HepG2 (cell line): ENCODE measurements around the gene RAB30. TPM values are rescaled to one million over a fixed set of nuclear protein-coding genes. Genes with fewer than 3 reads are reported as not detected.

ENCODE experiments used
- ARID5B ChIP-seq: IDR thresholded peaks from 2 replicates; pipeline ENCODE4 v1.4.0; 2020; ENCODE audit warnings: mild to moderate bottlenecking, missing genetic modification reagents
- DNMT1 ChIP-seq: sonication (generic); formaldehyde crosslinking; IDR thresholded peaks from 2 replicates; pipeline ENCODE4 v1.5.1; 2020; ENCODE audit warnings: mild to moderate bottlenecking, missing genetic modification reagents
- DPF2 ChIP-seq: sonication (generic); formaldehyde crosslinking; IDR thresholded peaks from 2 replicates; pipeline ENCODE4 v1.4.0; 2020; ENCODE audit warnings: mild to moderate bottlenecking, low read depth, missing genetic modification reagents, borderline replicate concordance
- GRHL1 ChIP-seq: sonication (generic); formaldehyde crosslinking; conservative IDR thresholded peaks from 2 replicates; pipeline ENCODE4 v1.8.0; 2022; ENCODE audit warnings: missing genetic modification reagents
- IKZF1 ChIP-seq: fragments of 450-650 bp; IDR thresholded peaks from 2 replicates; pipeline ENCODE4 v1.7.1; 2016
- MED8 ChIP-seq: sonication (generic); formaldehyde crosslinking; IDR thresholded peaks from 2 replicates; pipeline ENCODE4 v1.8.1; 2023; ENCODE audit warnings: mild to moderate bottlenecking, missing genetic modification reagents; ENCODE audit not compliant: insufficient replicate concordance
- MIER3 ChIP-seq: IDR thresholded peaks from 2 replicates; pipeline ENCODE4 v1.6.1; 2016; ENCODE audit warnings: missing compliant biosample characterization, borderline replicate concordance
- MTF1 ChIP-seq: sonication (generic); formaldehyde crosslinking; IDR thresholded peaks from 2 replicates; pipeline ENCODE4 v1.5.0; 2020; ENCODE audit warnings: missing genetic modification reagents
- MXI1 ChIP-seq: IDR thresholded peaks from 3 replicates; pipeline ENCODE4 v1.6.1; 2012; ENCODE audit warnings: low read depth, low read length, inconsistent platforms, borderline replicate concordance
- NFKBIZ ChIP-seq: IDR thresholded peaks from 2 replicates; pipeline ENCODE4 v1.6.1; 2018; ENCODE audit warnings: missing genetic modification reagents, missing compliant biosample characterization
- TCF7 ChIP-seq: sonication (generic); IDR thresholded peaks from 2 replicates; pipeline ENCODE4 v1.6.1; 2016; ENCODE audit warnings: antibody characterized with exemption, low read depth
- UBTF ChIP-seq: sonication (generic); formaldehyde crosslinking; IDR thresholded peaks from 2 replicates; pipeline ENCODE4 v1.4.0; 2020; ENCODE audit warnings: mild to moderate bottlenecking, missing genetic modification reagents
- ZBTB14 ChIP-seq: sonication (generic); formaldehyde crosslinking; IDR thresholded peaks from 2 replicates; pipeline ENCODE4 v1.4.0; 2020; ENCODE audit warnings: missing genetic modification reagents
- ZFYVE20 ChIP-seq: sonication (generic); formaldehyde crosslinking; IDR thresholded peaks from 2 replicates; pipeline ENCODE4 v1.8.0; 2023; ENCODE audit warnings: low read depth, mild to moderate bottlenecking, moderate library complexity, missing genetic modification reagents, borderline replicate concordance
- ZMYM3 ChIP-seq: sonication (generic); formaldehyde crosslinking; IDR thresholded peaks from 2 replicates; pipeline ENCODE4 v1.5.1; 2020; ENCODE audit warnings: mild to moderate bottlenecking, missing genetic modification reagents
- ZNF562 ChIP-seq: sonication (generic); formaldehyde crosslinking; IDR thresholded peaks from 2 replicates; pipeline ENCODE4 v1.8.0; 2022; ENCODE audit warnings: missing genetic modification reagents, borderline replicate concordance
- ZNF574 ChIP-seq: sonication (generic); formaldehyde crosslinking; IDR thresholded peaks from 2 replicates; pipeline ENCODE4 v1.4.0; 2020; ENCODE audit warnings: missing genetic modification reagents
- ZNF660 ChIP-seq: sonication (generic); formaldehyde crosslinking; IDR thresholded peaks from 2 replicates; pipeline ENCODE4 v1.5.1; 2020; ENCODE audit warnings: mild to moderate bottlenecking, low read depth, missing genetic modification reagents, borderline replicate concordance
- polyA plus RNA-seq, 8 experiments: library from polyadenylated mRNA; depleted of rRNA in 3 of 8; stranded (reverse) in 7 of 8; unstranded in 1 of 8; fragments of >200 nt; fragmentation: Illumina TruSeq in 4 of 8; extraction: Trizol in 4 of 8; gene quantifications; 2 replicates each; pipeline versions ENCODE4 v1.2.1 to v1.2.3, GENCODE V29; 2011 to 2016; ENCODE audit warnings: low read depth in 4 of 8, missing spikeins in 1 of 8, mixed read lengths in 1 of 8; ENCODE audit not compliant: insufficient read depth in 1 of 8
- total RNA-seq, 5 experiments: library from RNA; depleted of rRNA; stranded (reverse); fragments of >200 nt; fragmentation: Illumina TruSeq; extraction: Trizol; gene quantifications; 2 replicates each; pipeline ENCODE4 v1.2.3, GENCODE V29; 2016; ENCODE audit warnings: low read depth in 1 of 5

RAB30 gene
- total and polyA plus RNA-seq, 2 of the 13 experiments (the other 11 are each of a cell fraction or from before 2014, with no cell fraction given): 3.7 to 5.0 TPM

GRCh38 chr11:83025267-83025704, 46.4 kb downstream of the RAB30 start (continued):
- TF ChIP-seq UBTF (CRISPR knock-in tag) (no peak), ZNF660 (no peak), DNMT1 (CRISPR knock-in tag) (no peak), MIER3 (CRISPR knock-in tag) (peak; percentile 45; the same call in 1 of the 2 replicates), IKZF1 (no peak), ZMYM3 (CRISPR knock-in tag) (no peak; the same call in 1 of the 2 replicates), GRHL1 (CRISPR knock-in tag) (no peak), ARID5B (CRISPR knock-in tag) (peak; percentile 93), TCF7 (peak; percentile 78), ZBTB14 (CRISPR knock-in tag) (no peak), MED8 (CRISPR knock-in tag) (no peak), MTF1 (CRISPR knock-in tag) (no peak), DPF2 (0 out of 2 replicates have a peak, but pooled peaks have one; percentile 28), NFKBIZ (CRISPR knock-in tag) (no peak; the same call in 1 of the 2 replicates), ZNF562 (CRISPR knock-in tag) (no peak), MXI1 (no peak), ZFYVE20 (CRISPR knock-in tag) (no peak), ZNF574 (CRISPR knock-in tag) (no peak)
